ENCODE results near the gene EMC10. TPM values are rescaled to one million over a fixed set of nuclear protein-coding genes. Genes with fewer than 3 reads are reported as not detected.

Gene EMC10
- total and polyA plus RNA-seq, 8 donors, result 30.8 to 284 (median 57.6) TPM

GRCh38 chr19:50428772-50429463 lies 47.4 kb upstream of the EMC10 start:
- DNase-seq, result no peak
- Histone ChIP-seq H3K4me1 (peaks cover 10 to 32% (median 24%) of the 10 kb centered on the region in 4 donors), H3K36me3 (no peaks in the 10 kb centered on the region), H3K9me3 (no peaks in the 10 kb centered on the region), H3K4me3 (no peak overlapping the region), H3K27ac (peak overlapping the region in 1 of 5 donors; percentile 60), H3K27me3 (peaks cover 0 to 61% (median 16%) of the 10 kb centered on the region in 3 donors)
- intact Hi-C loops (cut with DNase I; ENCODE audit: low total_unique reads), result no loop called here
- 78 to 100% (median 81%) methylated on average over 2 to 7 of the region's 7 CpGs for WGBS, 5 donors
- TF ChIP-seq EP300 (IDR thresholded peaks at IDR 0.05), result no peak
- TF ChIP-seq CTCF (IDR thresholded peaks at IDR 0.05), result no peak
- no peak for TF ChIP-seq POLR2A (IDR thresholded peaks at IDR 0.05)

GRCh38 chr19:50430888-50431342 lies 45.4 kb upstream of the EMC10 start:
- H3K27me3 ChIP-seq, result peaks cover 0 to 79% (median 20%) of the 10 kb centered on the region in 3 donors
- WGBS, 5 donors, result 25 to 43% (median 39%) methylated on average over 13 of the region's 13 CpGs
- H3K27ac ChIP-seq, result peak overlapping the region in 4 of 5 donors; percentile 75 to 81 (median 80)
- TF ChIP-seq POLR2AphosphoS5 (IDR thresholded peaks at IDR 0.05) (no peak), CTCF (IDR thresholded peaks at IDR 0.05) (no peak)
- intact Hi-C loops (cut with DNase I; ENCODE audit: low total_unique reads), result no loop called here
- peaks cover 10 to 32% (median 24%) of the 10 kb centered on the region in 4 donors for H3K4me1 ChIP-seq
- H3K36me3 ChIP-seq, result no peaks in the 10 kb centered on the region
- no peak for DNase-seq
- no peaks in the 10 kb centered on the region for H3K9me3 ChIP-seq
- peak overlapping the region; percentile 52 to 72 (median 64) for H3K4me3 ChIP-seq

GRCh38 chr19:50431343-50432220 lies 44.7 kb upstream of the EMC10 start:
- no peaks in the 10 kb centered on the region for H3K9me3 ChIP-seq
- intact Hi-C loops (cut with DNase I; ENCODE audit: low total_unique reads), result no loop called here
- DNase-seq, result peak; percentile 89 to 96
- H3K27ac ChIP-seq, result peak overlapping the region; percentile 20 to 81 (median 80)
- TF ChIP-seq CTCF (IDR thresholded peaks at IDR 0.05) (no peak), POLR2AphosphoS5 (IDR thresholded peaks at IDR 0.05) (peak in 2 of 3 donors; percentile 24 to 53)
- H3K36me3 ChIP-seq, result no peaks in the 10 kb centered on the region
- WGBS, 5 donors, result 1 to 3% (median 1%) methylated on average over 34 to 54 of the region's 54 CpGs
- peak overlapping the region; percentile 52 to 72 (median 64) for H3K4me3 ChIP-seq
- H3K4me1 ChIP-seq, result peaks cover 10 to 32% (median 24%) of the 10 kb centered on the region in 4 donors
- H3K27me3 ChIP-seq, result peaks cover 0 to 79% (median 20%) of the 10 kb centered on the region in 3 donors

- TF ChIP-seq EP300 (IDR thresholded peaks at IDR 0.05) (no peak), POLR2A (IDR thresholded peaks at IDR 0.05) (no peak), CTCF (IDR thresholded peaks at IDR 0.05) (no peak)
- intact Hi-C loops (cut with DNase I; ENCODE audit: low total_unique reads), result no loop called here
Measured at GRCh38 chr19:50432221-50433028, 43.9 kb upstream of the EMC10 start, which contains the start of gene MYBPC2. TSS of gene MYBPC2 (plus strand) at chr19:50432892. CDS start at chr19:50432954, 62 bp downstream.

More at GRCh38 chr19:50432221-50433028, 43.9 kb upstream of the EMC10 start, which contains the start of gene MYBPC2:
- DNase-seq, result peak; percentile 31 to 77
- Histone ChIP-seq H3K36me3 (no peaks in the 10 kb centered on the region), H3K9me3 (no peaks in the 10 kb centered on the region), H3K4me1 (peaks cover 10 to 32% (median 24%) of the 10 kb centered on the region in 4 donors), H3K4me3 (peak within 1 kb of the TSS; percentile 52 to 72 (median 64)), H3K27ac (peak within 1 kb of the TSS in 4 of 5 donors; percentile 75 to 81 (median 80)), H3K27me3 (peaks cover 0 to 74% (median 20%) of the 10 kb centered on the region in 3 donors)
- 3 to 4% (median 3%) methylated on average over 24 to 40 of the region's 40 CpGs for WGBS, 5 donors

Data from stomach (tissue), 9 donors.